LNCAP (cell line): ENCODE measurements around the gene NPAS4.

Experiments
- CTCF ChIP-seq: fragments of 450-650 bp; IDR thresholded peaks from 2 replicates; pipeline ENCODE4 v1.5.1; 2017; ENCODE audit warnings: mild to moderate bottlenecking

NPAS4 gene

GRCh38 chr11:66426314-66426713 lies 5.5 kb downstream of the NPAS4 start:
- no peak for TF ChIP-seq CTCF

GRCh38 chr11:66428933-66429332 lies 8.1 kb downstream of the NPAS4 start:
- no peak for TF ChIP-seq CTCF

GRCh38 chr11:66429983-66430602 lies 9.3 kb downstream of the NPAS4 start:
- TF ChIP-seq CTCF: peak; percentile 94

GRCh38 chr11:66432597-66432996 lies 11.8 kb downstream of the NPAS4 start:
- no peak for TF ChIP-seq CTCF

- TF ChIP-seq CTCF: no peak
Measured at GRCh38 chr11:66437979-66438503, 17.2 kb downstream of the NPAS4 start.

- peak; percentile 78 for TF ChIP-seq CTCF
Measured at GRCh38 chr11:66438504-66439466, 17.9 kb downstream of the NPAS4 start, which contains the start of gene MRPL11. Gene MRPL11, minus strand, starts transcription at chr11:66438848. Its CDS starts 94 bp downstream, at chr11:66438754.

GRCh38 chr11:66443602-66444001 lies 22.8 kb downstream of the NPAS4 start:
- no peak for TF ChIP-seq CTCF
